H9 (cell line): ENCODE results near the gene TCERG1L. TPM values are rescaled to one million over a fixed set of nuclear protein-coding genes. Genes with fewer than 3 reads are reported as not detected.

Experiments
- DNase-seq: peaks from one replicate; pipeline ENCODE4 v3.0.0-alpha.2; 2017
- H2AFZ ChIP-seq: one replicate; pipeline ENCODE4 v1.6.1; 2013; ENCODE audit warnings: mild to moderate bottlenecking, low read length, control low read depth, moderate library complexity
- H2AK5ac ChIP-seq: 2 replicates; pipeline ENCODE4 v1.6.1; 2013; ENCODE audit warnings: low read length, control low read depth, mixed read lengths; ENCODE audit not compliant: insufficient read length
- H2BK120ac ChIP-seq: one replicate; pipeline ENCODE4 v1.6.1; 2013; ENCODE audit warnings: low read depth, mild to moderate bottlenecking, low read length, control low read depth, inconsistent platforms; ENCODE audit not compliant: poor library complexity, severe bottlenecking
- H2BK12ac ChIP-seq: 2 replicates; pipeline ENCODE4 v1.6.1; 2013; ENCODE audit warnings: low read length, control low read depth, mixed read lengths, low read depth; ENCODE audit not compliant: insufficient read length
- H2BK15ac ChIP-seq: 2 replicates; pipeline ENCODE4 v1.6.1; 2013; ENCODE audit warnings: low read depth, low read length, control low read depth
- H2BK20ac ChIP-seq: one replicate; pipeline ENCODE4 v1.6.1; 2013; ENCODE audit warnings: low read depth, mild to moderate bottlenecking, low read length, control low read depth, inconsistent platforms; ENCODE audit not compliant: poor library complexity, severe bottlenecking
- H2BK5ac ChIP-seq: 2 replicates; pipeline ENCODE4 v1.6.1; 2013; ENCODE audit warnings: low read length, control low read depth, mixed read lengths; ENCODE audit not compliant: insufficient read length
- H3K14ac ChIP-seq: 2 replicates; pipeline ENCODE4 v1.6.1; 2013; ENCODE audit warnings: low read length, control low read depth; ENCODE audit not compliant: insufficient read depth
- H3K18ac ChIP-seq: 2 replicates; pipeline ENCODE4 v1.6.1; 2013; ENCODE audit warnings: low read depth, mild to moderate bottlenecking, mixed read lengths, low read length, control low read depth; ENCODE audit not compliant: insufficient read length
- H3K23ac ChIP-seq: 2 replicates; pipeline ENCODE4 v1.6.1; 2013; ENCODE audit warnings: low read length, control low read depth, mixed read lengths, low read depth; ENCODE audit not compliant: insufficient read length
- H3K23me2 ChIP-seq: 2 replicates; pipeline ENCODE4 v1.6.1; 2013; ENCODE audit warnings: low read depth, mild to moderate bottlenecking, mixed read lengths, low read length, control low read depth; ENCODE audit not compliant: insufficient read length, poor library complexity, severe bottlenecking
- H3K27ac ChIP-seq: 2 replicates; pipeline ENCODE4 v1.5.1; 2013; ENCODE audit warnings: low read length, control low read depth, mixed read lengths, low read depth; ENCODE audit not compliant: insufficient read length
- H3K27me3 ChIP-seq: 2 replicates; pipeline ENCODE4 v1.6.1; 2013; ENCODE audit warnings: low read length, control low read depth, inconsistent platforms; ENCODE audit not compliant: insufficient read depth
- H3K4ac ChIP-seq: 2 replicates; pipeline ENCODE4 v1.6.1; 2013; ENCODE audit warnings: low read depth, mild to moderate bottlenecking, control low read depth, inconsistent platforms, low read length, moderate library complexity
- H3K4me1 ChIP-seq: 2 replicates; pipeline ENCODE4 v1.6.1; 2013; ENCODE audit warnings: low read length, control low read depth, inconsistent platforms; ENCODE audit not compliant: insufficient read depth
- H3K4me2 ChIP-seq: 2 replicates; pipeline ENCODE4 v1.6.1; 2013; ENCODE audit warnings: low read length, control low read depth, mixed read lengths; ENCODE audit not compliant: insufficient read length, insufficient read depth
- H3K56ac ChIP-seq: 2 replicates; pipeline ENCODE4 v1.6.1; 2013; ENCODE audit warnings: low read depth, mild to moderate bottlenecking, mixed read lengths, low read length, control low read depth; ENCODE audit not compliant: insufficient read length
- H3K79me1 ChIP-seq: 2 replicates; pipeline ENCODE4 v1.6.1; 2013; ENCODE audit warnings: low read depth, mild to moderate bottlenecking, moderate library complexity, low read length, control low read depth, inconsistent platforms; ENCODE audit not compliant: insufficient read depth, poor library complexity, severe bottlenecking
- H3K79me2 ChIP-seq: 2 replicates; pipeline ENCODE4 v1.6.1; 2013; ENCODE audit warnings: low read length, control low read depth, inconsistent platforms; ENCODE audit not compliant: insufficient read depth
- H3K9ac ChIP-seq: 2 replicates; pipeline ENCODE4 v1.6.1; 2013; ENCODE audit warnings: low read length, control low read depth, mixed read lengths; ENCODE audit not compliant: insufficient read length; ENCODE audit errors: extremely low read depth
- H3K9me3 ChIP-seq: one replicate; pipeline ENCODE4 v1.6.1; 2013; ENCODE audit warnings: low read depth, low read length, inconsistent platforms; ENCODE audit not compliant: control insufficient read depth
- H3T11ph ChIP-seq: one replicate; pipeline ENCODE4 v1.6.1; 2013; ENCODE audit warnings: mild to moderate bottlenecking, low read length, control low read depth, inconsistent platforms
- H4K20me1 ChIP-seq: one replicate; pipeline ENCODE4 v1.6.1; 2013; ENCODE audit not compliant: control insufficient read depth, insufficient read length, insufficient read depth
- H4K5ac ChIP-seq: 2 replicates; pipeline ENCODE4 v1.6.1; 2013; ENCODE audit warnings: low read depth, mild to moderate bottlenecking, mixed read lengths, low read length, control low read depth; ENCODE audit not compliant: insufficient read length
- H4K8ac ChIP-seq: replicated peaks from 2 replicates; pipeline ENCODE4 v1.6.1; 2013; ENCODE audit warnings: low read length, control low read depth, mixed read lengths, low read depth; ENCODE audit not compliant: insufficient read length
- H4K91ac ChIP-seq: 2 replicates; pipeline ENCODE4 v1.6.1; 2013; ENCODE audit warnings: low read depth, mild to moderate bottlenecking, moderate library complexity, mixed read lengths, low read length, control low read depth; ENCODE audit not compliant: insufficient read length
- H3K27ac Mint-ChIP-seq, 3 experiments: 2 replicates in 2 of 3; 3 replicates in 1 of 3; pipeline ENCODE4 v1.8.0; 2020 to 2021; ENCODE audit warnings: mixed read lengths in 3 of 3, mild to moderate bottlenecking in 1 of 3, moderate library complexity in 1 of 3
- H3K27me3 Mint-ChIP-seq: 2 replicates; pipeline ENCODE4 v1.8.0; 2021; ENCODE audit warnings: low read depth, mild to moderate bottlenecking, moderate library complexity, mixed read lengths
- H3K36me3 Mint-ChIP-seq, 3 experiments: 2 replicates in 2 of 3; 3 replicates in 1 of 3; pipeline ENCODE4 v1.8.0; 2020 to 2021; ENCODE audit warnings: low read depth in 3 of 3, mixed read lengths in 3 of 3; ENCODE audit not compliant: insufficient read depth in 1 of 3
- H3K4me1 Mint-ChIP-seq, 2 experiments: 2 replicates each; pipeline ENCODE4 v1.8.0; 2020; ENCODE audit warnings: mixed read lengths in 2 of 2
- H3K4me3 Mint-ChIP-seq, 2 experiments: 2 replicates in 1 of 2; 3 replicates in 1 of 2; pipeline ENCODE4 v1.8.0; 2020 to 2021; ENCODE audit warnings: mild to moderate bottlenecking in 2 of 2, mixed read lengths in 2 of 2, moderate library complexity in 1 of 2
- H3K9me3 Mint-ChIP-seq, 2 experiments: 2 replicates in 1 of 2; 3 replicates in 1 of 2; pipeline ENCODE4 v1.8.0; 2020; ENCODE audit warnings: mild to moderate bottlenecking in 2 of 2, mixed read lengths in 2 of 2, moderate library complexity in 1 of 2
- CTCF ChIP-seq: fragments of 200-600 bp; sonication (generic); conservative IDR thresholded peaks from 3 replicates; pipeline ENCODE4 v1.8.0; 2021; ENCODE audit warnings: antibody characterized with exemption, mild to moderate bottlenecking
- WGBS: extraction: QIAGEN DNeasy Blood & Tissue Kit; methylation state at CpG from one replicate; pipeline ENCODE4 v1.1.7; 2013; ENCODE audit warnings: missing lambda C conversion rate, low lambda C conversion rate, mixed read lengths; ENCODE audit not compliant: insufficient read length; ENCODE audit errors: extremely low coverage; 5-methylcytosine and 5-hydroxymethylcytosine counted together
- total RNA-seq: library from RNA; stranded (reverse); gene quantifications from 2 replicates; pipeline ENCODE4 v1.2.1, GENCODE V29; 2021

The TCERG1L gene
- total RNA-seq, 1 experiment from 2014 or later = 3.3 TPM

DNA sequence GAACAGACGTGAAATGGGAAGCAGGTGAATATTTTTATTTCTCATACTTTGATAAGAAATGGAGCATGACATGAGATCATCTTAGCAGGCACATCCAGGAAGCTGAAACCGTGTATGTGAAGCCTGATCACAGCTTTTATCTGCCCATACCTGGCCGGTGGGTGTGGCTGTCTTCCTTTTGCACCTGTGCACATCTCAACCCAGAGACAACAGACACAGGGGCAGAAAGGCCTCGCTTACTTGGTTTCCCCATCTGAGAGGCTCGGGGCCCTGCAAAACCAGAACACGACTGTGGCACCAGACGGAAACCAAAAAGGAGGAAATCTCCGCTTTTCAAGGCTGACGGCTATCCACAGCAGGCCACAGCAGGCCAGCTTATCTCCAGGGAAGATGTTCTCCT, 116.4 kb downstream of the TCERG1L start:
- Histone ChIP-seq H3K23ac (no peak overlapping the region), H3K4ac (no peak overlapping the region), H3K9me3 (no peaks in the 10 kb centered on the region), H3K79me1 (no peaks in the 10 kb centered on the region), H2BK120ac (no peak overlapping the region), H3K14ac (no peak overlapping the region), H3T11ph (no peak overlapping the region), H3K23me2 (no peaks in the 10 kb centered on the region), H4K5ac (no peak overlapping the region), H2AFZ (no peak overlapping the region), H2BK5ac (no peak overlapping the region), H3K9ac (no peak overlapping the region), H3K27ac (no peak overlapping the region), H3K27me3 (no peaks in the 10 kb centered on the region), H4K8ac (no peak overlapping the region), H3K18ac (no peak overlapping the region), H3K4me2 (no peak overlapping the region), H4K91ac (no peak overlapping the region), H2BK20ac (no peak overlapping the region), H2AK5ac (no peak overlapping the region), H4K20me1 (no peaks in the 10 kb centered on the region), H3K79me2 (no peaks in the 10 kb centered on the region), H2BK15ac (no peak overlapping the region), H2BK12ac (no peak overlapping the region), H3K4me1 (no peaks in the 10 kb centered on the region), H3K56ac (no peak overlapping the region)
- H3K4me1 Mint-ChIP-seq = peaks cover 4 to 9% of the 10 kb centered on the region in 2 experiments
- H3K9me3 Mint-ChIP-seq = no peaks in the 10 kb centered on the region
- TF ChIP-seq CTCF = no peak
- DNase-seq = peak; percentile 6
- WGBS = no CpG with 5 or more reads among the region's 9 CpGs
- no peaks in the 10 kb centered on the region; the same call in 1 of the 2 replicates for H3K27me3 Mint-ChIP-seq
- no peak overlapping the region for H3K27ac Mint-ChIP-seq
- no peaks in the 10 kb centered on the region for H3K36me3 Mint-ChIP-seq
- H3K4me3 Mint-ChIP-seq = no peak overlapping the region
